Thyroid gland (tissue), 4 donors: Measurements from ENCODE around the gene ADGRD1. TPM values are rescaled to one million over a fixed set of nuclear protein-coding genes. Genes with fewer than 3 reads are reported as not detected.

Experiments
- DNase-seq, 2 donors: peaks; one replicate each; pipeline ENCODE4 v3.0.0-alpha.2; 2019
- H3K27ac ChIP-seq, 3 donors: fragments of 200-600 bp; sonication (generic); 1 replicate in 2 of 3; 2 replicates in 1 of 3; pipeline ENCODE4 v1.5.1; 2016 to 2019; ENCODE audit warnings: mild to moderate bottlenecking in 1 of 3, moderate library complexity in 1 of 3
- H3K27me3 ChIP-seq: fragments of 200-600 bp; sonication (generic); one replicate; pipeline ENCODE4 v1.5.1; 2019
- H3K36me3 ChIP-seq, 2 donors: fragments of 200-600 bp; sonication (generic); one replicate each; pipeline ENCODE4 v1.5.1; 2016 to 2019
- H3K4me1 ChIP-seq, 2 donors: fragments of 200-600 bp; sonication (generic); one replicate each; pipeline ENCODE4 v1.5.1; 2017 to 2019
- H3K4me3 ChIP-seq, 3 donors: fragments of 200-600 bp; sonication (generic); replicated peaks in 1 of 3; 1 replicate in 2 of 3; 2 replicates in 1 of 3; pipeline ENCODE4 v1.5.1; 2016; ENCODE audit warnings: mild to moderate bottlenecking in 1 of 3
- H3K9me3 ChIP-seq: fragments of 200-600 bp; sonication (generic); one replicate; pipeline ENCODE4 v1.5.1; 2017
- CTCF ChIP-seq, 6 experiments: fragments of 200-600 bp in 3 of 6; fragments of 450-650 bp in 3 of 6; sonication (generic) in 3 of 6; IDR thresholded peaks; one replicate each; pipeline ENCODE4 v1.5.1; 2016 to 2019; ENCODE audit warnings: antibody characterized with exemption in 6 of 6, mild to moderate bottlenecking in 2 of 6, inconsistent platforms in 1 of 6, moderate library complexity in 1 of 6
- POLR2A ChIP-seq, 2 donors: fragments of 450-650 bp; IDR thresholded peaks; one replicate each; pipeline ENCODE4 v1.6.1; 2017; ENCODE audit warnings: antibody characterized with exemption in 2 of 2, mild to moderate bottlenecking in 2 of 2, moderate library complexity in 1 of 2
- WGBS, 2 donors: methylation state at CpG; one replicate each; pipeline ENCODE4 v1.1.5; 2017; 5-methylcytosine and 5-hydroxymethylcytosine counted together
- intact Hi-C: fragments of 100-400 bp; cut with DNase I; formaldehyde crosslinking; loops from one replicate; pipeline ENCODE4 v1.15.1; 2023
- total RNA-seq, 4 donors: library from RNA; depleted of rRNA; stranded (reverse); fragments of >200 nt; gene quantifications; one replicate each; pipeline ENCODE4 v1.2.3, GENCODE V29; 2016

The ADGRD1 gene
- total RNA-seq, 4 donors from 2014 or later = 14.1 to 44.3 (median 24.7) TPM

GRCh38 chr12:131157743-131158142 lies 204.0 kb downstream of the ADGRD1 start:
- Histone ChIP-seq H3K27me3 (no peaks in the 10 kb centered on the region), H3K36me3 (no peaks in the 10 kb centered on the region), H3K27ac (no peak overlapping the region), H3K4me3 (no peak overlapping the region), H3K4me1 (no peaks in the 10 kb centered on the region), H3K9me3 (no peaks in the 10 kb centered on the region)
- DNase-seq = no peak
- WGBS, 2 donors = 65 to 88% methylated on average over 4 of the region's 4 CpGs
- intact Hi-C loops = no loop called here
- TF ChIP-seq POLR2A (IDR thresholded peaks at IDR 0.05) = no peak

DNA sequence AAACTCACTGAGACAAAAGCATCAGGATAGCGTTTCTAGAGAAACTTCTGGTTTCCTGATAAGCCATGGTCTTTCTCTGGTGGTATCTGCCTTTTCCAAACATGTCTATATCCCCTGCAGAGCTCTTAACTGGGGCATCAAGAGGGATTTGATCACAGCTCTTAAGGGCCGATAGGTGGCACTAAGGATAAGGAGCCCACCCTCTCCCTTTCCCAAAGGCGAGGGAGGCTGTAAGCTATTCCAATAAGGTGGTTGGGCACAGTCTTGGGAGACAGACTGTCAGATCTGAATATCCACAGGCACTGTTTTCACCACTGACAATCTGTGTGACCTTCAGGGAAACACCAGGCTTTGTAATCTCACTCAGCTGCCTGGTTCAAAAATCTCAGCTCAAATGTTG lies 206.0 kb downstream of the ADGRD1 start:
- Histone ChIP-seq H3K4me3 (no peak overlapping the region), H3K36me3 (no peaks in the 10 kb centered on the region), H3K27me3 (no peaks in the 10 kb centered on the region), H3K27ac (no peak overlapping the region), H3K4me1 (no peaks in the 10 kb centered on the region), H3K9me3 (no peaks in the 10 kb centered on the region)
- peak in 1 of 6 experiments; percentile 18 for TF ChIP-seq CTCF (IDR thresholded peaks at IDR 0.05)
- no peak for TF ChIP-seq POLR2A (IDR thresholded peaks at IDR 0.05)
- intact Hi-C loops = no loop called here
- 48 to 51% methylated on average over 3 of the region's 3 CpGs for WGBS, 2 donors
- no peak for DNase-seq

- Histone ChIP-seq H3K4me1 (peaks cover 3 to 5% of the 10 kb centered on the region in 2 donors), H3K4me3 (no peak overlapping the region), H3K9me3 (no peaks in the 10 kb centered on the region), H3K36me3 (no peaks in the 10 kb centered on the region), H3K27me3 (no peaks in the 10 kb centered on the region), H3K27ac (no peak overlapping the region)
- 74 to 85% methylated on average over 3 of the region's 3 CpGs for WGBS, 2 donors
- TF ChIP-seq CTCF (IDR thresholded peaks at IDR 0.05) (no peak), POLR2A (IDR thresholded peaks at IDR 0.05) (no peak)
- no peak for DNase-seq
- intact Hi-C loops = no loop called here
These were observed 208.4 kb downstream of the ADGRD1 start for GRCh38 chr12:131162113-131162512.

- no peaks in the 10 kb centered on the region for H3K27me3 ChIP-seq
- H3K4me1 ChIP-seq = peaks cover 6 to 9% of the 10 kb centered on the region in 2 donors
- no peak overlapping the region for H3K27ac ChIP-seq
- 78 to 91% methylated on average over 10 to 29 of the region's 46 CpGs for WGBS, 2 donors
- TF ChIP-seq POLR2A (IDR thresholded peaks at IDR 0.05) (no peak), CTCF (IDR thresholded peaks at IDR 0.05) (no peak)
- no peaks in the 10 kb centered on the region for H3K36me3 ChIP-seq
- intact Hi-C loops = no loop called here
- no peaks in the 10 kb centered on the region for H3K9me3 ChIP-seq
- no peak overlapping the region for H3K4me3 ChIP-seq
- no peak for DNase-seq
These were observed 209.6 kb downstream of the ADGRD1 start for GRCh38 chr12:131163189-131163738.

- peaks cover 6 to 9% of the 10 kb centered on the region in 2 donors for H3K4me1 ChIP-seq
- H3K9me3 ChIP-seq = no peaks in the 10 kb centered on the region
- no peak for TF ChIP-seq POLR2A (IDR thresholded peaks at IDR 0.05)
- TF ChIP-seq CTCF (IDR thresholded peaks at IDR 0.05) = no peak
- H3K36me3 ChIP-seq = no peaks in the 10 kb centered on the region
- no peak for DNase-seq
- no peak overlapping the region for H3K4me3 ChIP-seq
- H3K27me3 ChIP-seq = no peaks in the 10 kb centered on the region
- WGBS, 2 donors = 92 to 95% methylated on average over 16 to 20 of the region's 34 CpGs
- H3K27ac ChIP-seq = no peak overlapping the region
- intact Hi-C loops = no loop called here
These were observed 210.6 kb downstream of the ADGRD1 start for GRCh38 chr12:131164096-131164872.
